HEK293 (cell line): Measurements from ENCODE around the gene AP1B1.

Source experiments
- CTCF ChIA-PET: fragments of 350-600 bp; formaldehyde crosslinking; extraction: SDS; loops from one replicate; lab custom pipeline; 2021; ENCODE audit warnings: antibody characterized with exemption; lab: Yijun Ruan, JAX
- POLR2A ChIA-PET: fragments of 300-600 bp; formaldehyde crosslinking; extraction: SDS; loops from one replicate; lab custom pipeline; 2020; ENCODE audit warnings: antibody characterized with exemption, inconsistent platforms; lab: Yijun Ruan, JAX
- H3K27ac ChIP-seq: fragments of 200-500 bp; sonication (Bioruptor generic); 2 replicates; pipeline ENCODE4 v1.5.1; 2014; ENCODE audit warnings: low read depth, low read length, control low read depth, inconsistent platforms; ENCODE audit errors: extremely low read depth
- H3K36me3 ChIP-seq, 2 experiments: fragments of 200-500 bp in 1 of 2; sonication (Bioruptor generic) in 1 of 2; 1 replicate in 1 of 2; 2 replicates in 1 of 2; pipeline ENCODE4 v1.5.1; 2014 to 2017; ENCODE audit warnings: inconsistent platforms in 2 of 2, low read length in 2 of 2; ENCODE audit not compliant: control insufficient read depth in 2 of 2, insufficient read depth in 1 of 2
- H3K4me1 ChIP-seq: fragments of 200-500 bp; sonication (Bioruptor generic); 2 replicates; pipeline ENCODE4 v1.5.1; 2014; ENCODE audit warnings: mild to moderate bottlenecking, low read length, inconsistent platforms; ENCODE audit not compliant: control insufficient read depth, insufficient read depth
- H3K4me3 ChIP-seq: 2 replicates; pipeline ENCODE4 v1.5.1; 2011; ENCODE audit warnings: low read depth, mild to moderate bottlenecking, control low read depth, low read length, moderate library complexity
- H3K9me3 ChIP-seq: fragments of 200-500 bp; sonication (Bioruptor generic); 2 replicates; pipeline ENCODE4 v1.5.1; 2014; ENCODE audit warnings: low read depth, low read length, inconsistent platforms; ENCODE audit not compliant: control insufficient read depth, insufficient read depth
- KLF10 ChIP-seq: fragments of 450-650 bp; IDR thresholded peaks from 2 replicates; pipeline ENCODE4 v1.5.1; 2018; ENCODE audit warnings: missing biosample characterization, mild to moderate bottlenecking, missing genetic modification characterization
- KLF9 ChIP-seq: fragments of 450-650 bp; formaldehyde crosslinking; IDR thresholded peaks from 2 replicates; pipeline ENCODE4 v1.5.1; 2016; ENCODE audit warnings: missing biosample characterization, missing genetic modification characterization, low read depth
- ZBTB10 ChIP-seq: fragments of 450-650 bp; formaldehyde crosslinking; IDR thresholded peaks from 2 replicates; pipeline ENCODE4 v1.5.1; 2016; ENCODE audit warnings: missing biosample characterization, missing genetic modification characterization
- ZEB2 ChIP-seq: fragments of 450-650 bp; formaldehyde crosslinking; IDR thresholded peaks from 2 replicates; pipeline ENCODE4 v1.5.1; 2016; ENCODE audit warnings: missing biosample characterization, missing genetic modification characterization
- ZNF121 ChIP-seq: fragments of 450-650 bp; formaldehyde crosslinking; IDR thresholded peaks from 2 replicates; pipeline ENCODE4 v1.5.1; 2016; ENCODE audit warnings: missing biosample characterization, missing genetic modification characterization
- ZNF133 ChIP-seq: fragments of 450-650 bp; formaldehyde crosslinking; IDR thresholded peaks from 2 replicates; pipeline ENCODE4 v1.5.1; 2016; ENCODE audit warnings: missing biosample characterization, missing genetic modification characterization
- ZNF155 ChIP-seq: fragments of 450-650 bp; formaldehyde crosslinking; IDR thresholded peaks from 2 replicates; pipeline ENCODE4 v1.5.1; 2016; ENCODE audit warnings: missing biosample characterization, missing genetic modification characterization
- ZNF24 ChIP-seq: fragments of 450-650 bp; formaldehyde crosslinking; IDR thresholded peaks from 2 replicates; pipeline ENCODE4 v1.5.1; 2016; ENCODE audit warnings: missing biosample characterization, missing genetic modification characterization
- ZNF248 ChIP-seq: fragments of 450-650 bp; formaldehyde crosslinking; IDR thresholded peaks from 2 replicates; pipeline ENCODE4 v1.5.1; 2017; ENCODE audit warnings: missing biosample characterization, missing genetic modification characterization
- ZNF391 ChIP-seq: fragments of 450-650 bp; formaldehyde crosslinking; IDR thresholded peaks from 2 replicates; pipeline ENCODE4 v1.5.1; 2016; ENCODE audit warnings: low read depth, missing biosample characterization, missing genetic modification characterization, borderline replicate concordance
- ZNF544 ChIP-seq: fragments of 450-650 bp; formaldehyde crosslinking; IDR thresholded peaks from 2 replicates; pipeline ENCODE4 v1.5.0; 2017; ENCODE audit warnings: missing biosample characterization, missing genetic modification characterization
- ZNF549 ChIP-seq: fragments of 450-650 bp; IDR thresholded peaks from 2 replicates; pipeline ENCODE4 v1.5.1; 2018; ENCODE audit warnings: missing biosample characterization, missing genetic modification characterization, mild to moderate bottlenecking, inconsistent platforms, moderate library complexity
- ZNF558 ChIP-seq: fragments of 450-650 bp; formaldehyde crosslinking; IDR thresholded peaks from 2 replicates; pipeline ENCODE4 v1.5.1; 2016; ENCODE audit warnings: missing biosample characterization, missing genetic modification characterization
- ZNF670 ChIP-seq: fragments of 450-650 bp; formaldehyde crosslinking; IDR thresholded peaks from 2 replicates; pipeline ENCODE4 v1.5.1; 2016; ENCODE audit warnings: missing biosample characterization, missing genetic modification characterization, low read depth
- ZSCAN16 ChIP-seq: fragments of 450-650 bp; formaldehyde crosslinking; IDR thresholded peaks from 2 replicates; pipeline ENCODE4 v1.5.1; 2016; ENCODE audit warnings: missing biosample characterization, missing genetic modification characterization
- TF ChIP-seq, protein P1 (sequence below): sonication (generic); formaldehyde crosslinking; IDR thresholded peaks from 2 replicates; pipeline ENCODE4 v1.8.1; 2022; ENCODE audit warnings: mild to moderate bottlenecking, moderate library complexity, missing genetic modification reagents
- TF ChIP-seq, protein P2 (sequence below): fragments of 450-650 bp; formaldehyde crosslinking; IDR thresholded peaks from 2 replicates; pipeline ENCODE4 v1.5.0; 2017; ENCODE audit warnings: missing biosample characterization, missing genetic modification characterization, borderline replicate concordance
- TF ChIP-seq, protein P3 (sequence below): fragments of 450-650 bp; formaldehyde crosslinking; IDR thresholded peaks from 2 replicates; pipeline ENCODE4 v1.5.1; 2016; ENCODE audit warnings: missing biosample characterization, missing genetic modification characterization
- TF ChIP-seq, protein P4 (sequence below): fragments of 450-650 bp; formaldehyde crosslinking; IDR thresholded peaks from 2 replicates; pipeline ENCODE4 v1.5.1; 2016; ENCODE audit warnings: missing biosample characterization, missing genetic modification characterization
- TF ChIP-seq, protein P5 (sequence below): fragments of 450-650 bp; formaldehyde crosslinking; IDR thresholded peaks from 2 replicates; pipeline ENCODE4 v1.5.1; 2017; ENCODE audit warnings: missing biosample characterization, missing genetic modification characterization

The AP1B1 gene

DNA sequence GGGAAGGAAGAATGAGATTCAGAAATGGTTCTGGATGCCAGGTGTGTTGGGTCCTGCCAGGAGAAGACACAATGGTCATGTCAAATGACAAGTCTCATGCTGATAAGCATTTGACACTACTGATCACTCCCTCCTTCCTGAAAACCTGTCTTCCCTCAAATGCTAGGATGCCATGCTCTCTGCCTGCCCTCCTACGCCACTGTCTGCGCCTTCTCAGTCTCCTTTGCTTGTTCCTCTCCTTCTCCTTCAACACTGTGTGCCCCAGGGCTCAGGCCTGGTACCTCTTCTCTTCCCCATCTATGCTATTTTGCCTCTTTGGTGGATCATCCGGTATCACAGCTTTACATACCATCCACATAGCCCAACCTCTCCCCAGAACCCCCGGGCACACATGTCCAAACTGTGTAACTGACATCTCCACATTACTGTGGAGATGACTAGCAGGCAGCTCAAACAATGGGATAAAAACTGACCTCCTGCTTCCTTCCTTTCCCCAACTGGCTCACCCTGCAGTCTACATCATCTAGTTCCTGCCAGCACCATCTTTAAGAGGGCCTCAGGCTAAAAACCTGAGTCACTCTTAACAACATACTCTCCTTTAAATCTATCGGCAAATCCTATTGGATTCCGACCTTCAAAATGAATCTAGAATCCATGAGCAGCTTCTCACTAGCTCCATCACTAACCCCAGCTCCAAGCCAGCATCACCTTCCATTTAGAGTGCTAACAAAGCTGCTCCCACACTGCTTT, 8.2 kb downstream of the AP1B1 start:
- TF ChIP-seq ZNF155 (tag by site-specific recombination) (no peak), ZNF391 (tag by site-specific recombination) (no peak), ZNF549 (tag by site-specific recombination) (no peak), ZNF133 (tag by site-specific recombination) (no peak), ZNF558 (tag by site-specific recombination) (no peak), ZEB2 (tag by site-specific recombination) (no peak)
- POLR2A ChIA-PET = interaction anchor here (1.2 kb wide), 1 partner anchor 9 kb away, joined by 4 read pairs; the partner anchor contains the start of gene AP1B1
- H3K4me1 ChIP-seq = no peaks in the 10 kb centered on the region
- peaks cover 18 to 75% of the 10 kb centered on the region in 2 experiments; a peak in 2 of 3 replicates for H3K36me3 ChIP-seq
- H3K4me3 ChIP-seq = no peak overlapping the region
- no peak overlapping the region for H3K27ac ChIP-seq
- CTCF ChIA-PET = interaction anchor here (0.6 kb wide), 1 partner anchor 33 kb away, joined by 3 read pairs; no protein-coding TSS in a partner anchor
- H3K9me3 ChIP-seq = no peaks in the 10 kb centered on the region

- no peak overlapping the region for H3K4me3 ChIP-seq
- H3K4me1 ChIP-seq = no peaks in the 10 kb centered on the region
- TF ChIP-seq, protein P1, sequence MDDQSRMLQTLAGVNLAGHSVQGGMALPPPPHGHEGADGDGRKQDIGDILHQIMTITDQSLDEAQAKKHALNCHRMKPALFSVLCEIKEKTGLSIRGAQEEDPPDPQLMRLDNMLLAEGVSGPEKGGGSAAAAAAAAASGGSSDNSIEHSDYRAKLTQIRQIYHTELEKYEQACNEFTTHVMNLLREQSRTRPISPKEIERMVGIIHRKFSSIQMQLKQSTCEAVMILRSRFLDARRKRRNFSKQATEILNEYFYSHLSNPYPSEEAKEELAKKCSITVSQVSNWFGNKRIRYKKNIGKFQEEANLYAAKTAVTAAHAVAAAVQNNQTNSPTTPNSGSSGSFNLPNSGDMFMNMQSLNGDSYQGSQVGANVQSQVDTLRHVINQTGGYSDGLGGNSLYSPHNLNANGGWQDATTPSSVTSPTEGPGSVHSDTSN (CRISPR knock-in tag) = no peak
- no peak for TF ChIP-seq ZBTB10 (tag by site-specific recombination)
- no peak for TF ChIP-seq KLF9 (tag by site-specific recombination)
- no peak for TF ChIP-seq KLF10 (tag by site-specific recombination)
- TF ChIP-seq ZSCAN16 (tag by site-specific recombination) = no peak
- no peak for TF ChIP-seq ZNF248 (tag by site-specific recombination)
- TF ChIP-seq, protein P2, sequence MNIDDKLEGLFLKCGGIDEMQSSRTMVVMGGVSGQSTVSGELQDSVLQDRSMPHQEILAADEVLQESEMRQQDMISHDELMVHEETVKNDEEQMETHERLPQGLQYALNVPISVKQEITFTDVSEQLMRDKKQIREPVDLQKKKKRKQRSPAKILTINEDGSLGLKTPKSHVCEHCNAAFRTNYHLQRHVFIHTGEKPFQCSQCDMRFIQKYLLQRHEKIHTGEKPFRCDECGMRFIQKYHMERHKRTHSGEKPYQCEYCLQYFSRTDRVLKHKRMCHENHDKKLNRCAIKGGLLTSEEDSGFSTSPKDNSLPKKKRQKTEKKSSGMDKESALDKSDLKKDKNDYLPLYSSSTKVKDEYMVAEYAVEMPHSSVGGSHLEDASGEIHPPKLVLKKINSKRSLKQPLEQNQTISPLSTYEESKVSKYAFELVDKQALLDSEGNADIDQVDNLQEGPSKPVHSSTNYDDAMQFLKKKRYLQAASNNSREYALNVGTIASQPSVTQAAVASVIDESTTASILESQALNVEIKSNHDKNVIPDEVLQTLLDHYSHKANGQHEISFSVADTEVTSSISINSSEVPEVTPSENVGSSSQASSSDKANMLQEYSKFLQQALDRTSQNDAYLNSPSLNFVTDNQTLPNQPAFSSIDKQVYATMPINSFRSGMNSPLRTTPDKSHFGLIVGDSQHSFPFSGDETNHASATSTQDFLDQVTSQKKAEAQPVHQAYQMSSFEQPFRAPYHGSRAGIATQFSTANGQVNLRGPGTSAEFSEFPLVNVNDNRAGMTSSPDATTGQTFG (tag by site-specific recombination) = no peak
- TF ChIP-seq ZNF544 (tag by site-specific recombination) = no peak
- TF ChIP-seq ZNF121 = no peak
- TF ChIP-seq ZNF670 (tag by site-specific recombination) = no peak
- TF ChIP-seq, protein P3, sequence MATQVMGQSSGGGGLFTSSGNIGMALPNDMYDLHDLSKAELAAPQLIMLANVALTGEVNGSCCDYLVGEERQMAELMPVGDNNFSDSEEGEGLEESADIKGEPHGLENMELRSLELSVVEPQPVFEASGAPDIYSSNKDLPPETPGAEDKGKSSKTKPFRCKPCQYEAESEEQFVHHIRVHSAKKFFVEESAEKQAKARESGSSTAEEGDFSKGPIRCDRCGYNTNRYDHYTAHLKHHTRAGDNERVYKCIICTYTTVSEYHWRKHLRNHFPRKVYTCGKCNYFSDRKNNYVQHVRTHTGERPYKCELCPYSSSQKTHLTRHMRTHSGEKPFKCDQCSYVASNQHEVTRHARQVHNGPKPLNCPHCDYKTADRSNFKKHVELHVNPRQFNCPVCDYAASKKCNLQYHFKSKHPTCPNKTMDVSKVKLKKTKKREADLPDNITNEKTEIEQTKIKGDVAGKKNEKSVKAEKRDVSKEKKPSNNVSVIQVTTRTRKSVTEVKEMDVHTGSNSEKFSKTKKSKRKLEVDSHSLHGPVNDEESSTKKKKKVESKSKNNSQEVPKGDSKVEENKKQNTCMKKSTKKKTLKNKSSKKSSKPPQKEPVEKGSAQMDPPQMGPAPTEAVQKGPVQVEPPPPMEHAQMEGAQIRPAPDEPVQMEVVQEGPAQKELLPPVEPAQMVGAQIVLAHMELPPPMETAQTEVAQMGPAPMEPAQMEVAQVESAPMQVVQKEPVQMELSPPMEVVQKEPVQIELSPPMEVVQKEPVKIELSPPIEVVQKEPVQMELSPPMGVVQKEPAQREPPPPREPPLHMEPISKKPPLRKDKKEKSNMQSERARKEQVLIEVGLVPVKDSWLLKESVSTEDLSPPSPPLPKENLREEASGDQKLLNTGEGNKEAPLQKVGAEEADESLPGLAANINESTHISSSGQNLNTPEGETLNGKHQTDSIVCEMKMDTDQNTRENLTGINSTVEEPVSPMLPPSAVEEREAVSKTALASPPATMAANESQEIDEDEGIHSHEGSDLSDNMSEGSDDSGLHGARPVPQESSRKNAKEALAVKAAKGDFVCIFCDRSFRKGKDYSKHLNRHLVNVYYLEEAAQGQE (tag by site-specific recombination) = no peak
- TF ChIP-seq, protein P4, sequence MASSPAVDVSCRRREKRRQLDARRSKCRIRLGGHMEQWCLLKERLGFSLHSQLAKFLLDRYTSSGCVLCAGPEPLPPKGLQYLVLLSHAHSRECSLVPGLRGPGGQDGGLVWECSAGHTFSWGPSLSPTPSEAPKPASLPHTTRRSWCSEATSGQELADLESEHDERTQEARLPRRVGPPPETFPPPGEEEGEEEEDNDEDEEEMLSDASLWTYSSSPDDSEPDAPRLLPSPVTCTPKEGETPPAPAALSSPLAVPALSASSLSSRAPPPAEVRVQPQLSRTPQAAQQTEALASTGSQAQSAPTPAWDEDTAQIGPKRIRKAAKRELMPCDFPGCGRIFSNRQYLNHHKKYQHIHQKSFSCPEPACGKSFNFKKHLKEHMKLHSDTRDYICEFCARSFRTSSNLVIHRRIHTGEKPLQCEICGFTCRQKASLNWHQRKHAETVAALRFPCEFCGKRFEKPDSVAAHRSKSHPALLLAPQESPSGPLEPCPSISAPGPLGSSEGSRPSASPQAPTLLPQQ (tag by site-specific recombination) = no peak
- TF ChIP-seq, protein P5, sequence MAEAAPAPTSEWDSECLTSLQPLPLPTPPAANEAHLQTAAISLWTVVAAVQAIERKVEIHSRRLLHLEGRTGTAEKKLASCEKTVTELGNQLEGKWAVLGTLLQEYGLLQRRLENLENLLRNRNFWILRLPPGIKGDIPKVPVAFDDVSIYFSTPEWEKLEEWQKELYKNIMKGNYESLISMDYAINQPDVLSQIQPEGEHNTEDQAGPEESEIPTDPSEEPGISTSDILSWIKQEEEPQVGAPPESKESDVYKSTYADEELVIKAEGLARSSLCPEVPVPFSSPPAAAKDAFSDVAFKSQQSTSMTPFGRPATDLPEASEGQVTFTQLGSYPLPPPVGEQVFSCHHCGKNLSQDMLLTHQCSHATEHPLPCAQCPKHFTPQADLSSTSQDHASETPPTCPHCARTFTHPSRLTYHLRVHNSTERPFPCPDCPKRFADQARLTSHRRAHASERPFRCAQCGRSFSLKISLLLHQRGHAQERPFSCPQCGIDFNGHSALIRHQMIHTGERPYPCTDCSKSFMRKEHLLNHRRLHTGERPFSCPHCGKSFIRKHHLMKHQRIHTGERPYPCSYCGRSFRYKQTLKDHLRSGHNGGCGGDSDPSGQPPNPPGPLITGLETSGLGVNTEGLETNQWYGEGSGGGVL (tag by site-specific recombination) = no peak
- TF ChIP-seq ZNF24 (tag by site-specific recombination) = no peak
- CTCF ChIA-PET = no interaction called here
- H3K36me3 ChIP-seq = peaks cover 15 to 69% of the 10 kb centered on the region in 2 experiments; a peak in 2 of 3 replicates
- H3K27ac ChIP-seq = no peak overlapping the region
- H3K9me3 ChIP-seq = no peaks in the 10 kb centered on the region
- POLR2A ChIA-PET = interaction anchor here (0.8 kb wide), 1 partner anchor 648 kb away, joined by 4 read pairs; no protein-coding TSS in a partner anchor
Measured at GRCh38 chr22:29379258-29379657, 9.1 kb downstream of the AP1B1 start.
